Astrocyte (in vitro differentiated cells and primary cell): ENCODE measurements around the gene TSBP1.

ENCODE experiments used
- EZH2 ChIP-seq: IDR thresholded peaks from 2 replicates; pipeline ENCODE4 v1.6.1; 2012; ENCODE audit warnings: mild to moderate bottlenecking, low read length, inconsistent platforms; ENCODE audit not compliant: insufficient read depth
- TF ChIP-seq, protein P1 (sequence below): IDR thresholded peaks from 2 replicates; pipeline ENCODE4 v1.5.1; 2011; ENCODE audit warnings: low read depth, mild to moderate bottlenecking, inconsistent platforms, low read length, moderate library complexity; ENCODE audit not compliant: insufficient read depth

DNA sequence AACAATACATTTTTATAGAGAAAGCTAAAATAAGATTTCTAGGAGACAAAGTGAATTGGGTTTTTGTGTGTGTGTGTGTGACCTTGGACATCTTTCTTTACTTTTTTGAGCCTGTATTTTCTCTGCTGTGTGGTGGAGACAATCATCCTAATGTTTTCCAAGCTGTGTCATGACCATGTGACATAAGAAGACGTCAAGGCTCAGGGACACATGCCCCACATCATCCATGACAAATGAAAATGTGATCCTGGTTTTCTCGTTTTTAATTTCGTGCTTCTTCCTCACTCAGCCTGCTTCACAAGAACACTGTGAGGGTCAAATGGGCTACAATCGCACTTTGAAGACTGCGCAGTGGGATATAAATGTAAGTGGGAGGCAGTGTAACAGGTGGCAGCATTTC is 39.2 kb upstream of the TSBP1 start:
- TF ChIP-seq, protein P1, sequence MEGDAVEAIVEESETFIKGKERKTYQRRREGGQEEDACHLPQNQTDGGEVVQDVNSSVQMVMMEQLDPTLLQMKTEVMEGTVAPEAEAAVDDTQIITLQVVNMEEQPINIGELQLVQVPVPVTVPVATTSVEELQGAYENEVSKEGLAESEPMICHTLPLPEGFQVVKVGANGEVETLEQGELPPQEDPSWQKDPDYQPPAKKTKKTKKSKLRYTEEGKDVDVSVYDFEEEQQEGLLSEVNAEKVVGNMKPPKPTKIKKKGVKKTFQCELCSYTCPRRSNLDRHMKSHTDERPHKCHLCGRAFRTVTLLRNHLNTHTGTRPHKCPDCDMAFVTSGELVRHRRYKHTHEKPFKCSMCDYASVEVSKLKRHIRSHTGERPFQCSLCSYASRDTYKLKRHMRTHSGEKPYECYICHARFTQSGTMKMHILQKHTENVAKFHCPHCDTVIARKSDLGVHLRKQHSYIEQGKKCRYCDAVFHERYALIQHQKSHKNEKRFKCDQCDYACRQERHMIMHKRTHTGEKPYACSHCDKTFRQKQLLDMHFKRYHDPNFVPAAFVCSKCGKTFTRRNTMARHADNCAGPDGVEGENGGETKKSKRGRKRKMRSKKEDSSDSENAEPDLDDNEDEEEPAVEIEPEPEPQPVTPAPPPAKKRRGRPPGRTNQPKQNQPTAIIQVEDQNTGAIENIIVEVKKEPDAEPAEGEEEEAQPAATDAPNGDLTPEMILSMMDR = no peak
- no peak for TF ChIP-seq EZH2
